ENCODE data around the gene WDR7. TPM values are rescaled to one million over a fixed set of nuclear protein-coding genes. Genes with fewer than 3 reads are reported as not detected.
A peak's percentile ranks its signal among the peaks of the same experiment; 100 is the strongest.

The WDR7 gene
- total RNA-seq, 1 experiment from 2014 or later, result 20.9 TPM

- no peaks in the 10 kb centered on the region for H3K9me2 ChIP-seq (replicated peaks; ENCODE audit: insufficient read depth, low read length)
- H2AFZ ChIP-seq (ENCODE audit: low read length), result no peak overlapping the region
- H3K9me3 ChIP-seq (ENCODE audit: low read length), result no peaks in the 10 kb centered on the region
- H3K4me2 ChIP-seq (ENCODE audit: low read depth, low read length, poor library complexity, severe bottlenecking), result peak overlapping the region; percentile 42
- peak overlapping the region; percentile 9; the same call in 1 of the 2 replicates for H3K4me3 ChIP-seq (ENCODE audit: low read length)
- no peak overlapping the region for H3K9ac ChIP-seq (ENCODE audit: low read length)
- H3K4me1 ChIP-seq (ENCODE audit: low read length), result peaks cover 36% of the 10 kb centered on the region
- no peaks in the 10 kb centered on the region for H3K79me2 ChIP-seq (ENCODE audit: low read length)
- peak; percentile 95 for DNase-seq
- no peaks in the 10 kb centered on the region for H3K36me3 ChIP-seq (ENCODE audit: insufficient read depth, low read length)
- H4K20me1 ChIP-seq (ENCODE audit: insufficient read depth, low read depth, low read length), result peaks cover 67% of the 10 kb centered on the region
- 0 out of 2 replicates have a peak, but pooled peaks cover 5% of the 10 kb centered on the region for H3K27me3 ChIP-seq (ENCODE audit: low read length)
- no peak overlapping the region for H3K27ac ChIP-seq (ENCODE audit: low read length)
Observed at GRCh38 chr18:57077786-57078552, 426.8 kb downstream of the WDR7 start.

DNA sequence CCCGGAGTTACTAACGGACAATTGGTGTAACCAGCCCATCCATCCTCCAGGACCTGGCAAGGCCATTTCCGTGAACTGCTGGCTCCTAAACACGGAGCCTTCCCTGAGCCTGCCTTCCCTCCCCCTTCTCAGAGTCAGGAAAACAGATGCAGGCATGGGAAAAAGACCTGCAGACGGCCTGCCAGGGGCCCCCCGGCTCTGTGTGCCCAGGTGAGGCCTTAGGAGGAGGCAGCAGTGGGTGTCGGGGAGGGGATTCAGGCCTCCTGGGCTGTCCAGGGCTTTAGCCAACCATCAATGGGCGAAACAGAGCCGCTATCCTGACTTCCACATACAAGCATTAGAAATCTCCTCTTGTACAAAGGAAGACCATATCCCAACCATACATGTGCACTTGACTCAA lies 427.5 kb downstream of the WDR7 start:
- H3K79me2 ChIP-seq (ENCODE audit: low read length), result no peaks in the 10 kb centered on the region
- no peak overlapping the region for H3K4me3 ChIP-seq (ENCODE audit: low read length)
- no peaks in the 10 kb centered on the region for H3K9me3 ChIP-seq (ENCODE audit: low read length)
- H3K4me1 ChIP-seq (ENCODE audit: low read length), result peaks cover 36% of the 10 kb centered on the region
- peaks cover 64% of the 10 kb centered on the region for H4K20me1 ChIP-seq (ENCODE audit: insufficient read depth, low read depth, low read length)
- H2AFZ ChIP-seq (ENCODE audit: low read length), result no peak overlapping the region
- H3K9ac ChIP-seq (ENCODE audit: low read length), result no peak overlapping the region
- 0 out of 2 replicates have a peak, but pooled peaks cover 5% of the 10 kb centered on the region for H3K27me3 ChIP-seq (ENCODE audit: low read length)
- H3K36me3 ChIP-seq (ENCODE audit: insufficient read depth, low read length), result no peaks in the 10 kb centered on the region
- H3K4me2 ChIP-seq (ENCODE audit: low read depth, low read length, poor library complexity, severe bottlenecking), result no peak overlapping the region
- no peaks in the 10 kb centered on the region for H3K9me2 ChIP-seq (replicated peaks; ENCODE audit: insufficient read depth, low read length)
- no peak for DNase-seq
- H3K27ac ChIP-seq (ENCODE audit: low read length), result no peak overlapping the region

DNA sequence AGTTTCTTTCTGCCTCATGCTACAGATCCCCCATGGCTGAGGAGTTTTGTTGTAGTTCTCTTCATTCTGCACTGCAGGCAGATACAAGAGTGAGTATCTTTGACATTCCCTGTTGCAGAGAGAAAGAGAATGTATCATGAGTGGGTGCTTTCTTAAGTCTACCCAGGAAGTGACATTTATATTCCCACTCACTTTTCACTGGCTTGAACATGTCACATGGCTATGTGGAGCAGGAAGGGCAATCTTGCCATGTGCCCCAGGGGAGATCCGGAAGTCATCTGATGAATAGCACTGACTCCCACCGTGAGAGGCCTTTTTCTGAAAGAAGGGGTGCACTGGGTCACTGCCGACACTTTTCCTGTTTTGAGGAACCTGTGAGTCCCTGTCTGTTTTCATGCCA lies 429.3 kb downstream of the WDR7 start:
- Histone ChIP-seq H3K79me2 (ENCODE audit: low read length) (no peaks in the 10 kb centered on the region), H3K4me2 (ENCODE audit: low read depth, low read length, poor library complexity, severe bottlenecking) (no peak overlapping the region), H3K4me3 (ENCODE audit: low read length) (no peak overlapping the region), H3K4me1 (ENCODE audit: low read length) (peaks cover 44% of the 10 kb centered on the region), H3K27me3 (ENCODE audit: low read length) (0 out of 2 replicates have a peak, but pooled peaks cover 5% of the 10 kb centered on the region), H3K36me3 (ENCODE audit: insufficient read depth, low read length) (no peaks in the 10 kb centered on the region), H3K9ac (ENCODE audit: low read length) (no peak overlapping the region), H2AFZ (ENCODE audit: low read length) (no peak overlapping the region), H4K20me1 (ENCODE audit: insufficient read depth, low read depth, low read length) (peaks cover 63% of the 10 kb centered on the region), H3K27ac (ENCODE audit: low read length) (no peak overlapping the region), H3K9me2 (replicated peaks; ENCODE audit: insufficient read depth, low read length) (no peaks in the 10 kb centered on the region), H3K9me3 (ENCODE audit: low read length) (no peaks in the 10 kb centered on the region)
- DNase-seq, result no peak

DNA sequence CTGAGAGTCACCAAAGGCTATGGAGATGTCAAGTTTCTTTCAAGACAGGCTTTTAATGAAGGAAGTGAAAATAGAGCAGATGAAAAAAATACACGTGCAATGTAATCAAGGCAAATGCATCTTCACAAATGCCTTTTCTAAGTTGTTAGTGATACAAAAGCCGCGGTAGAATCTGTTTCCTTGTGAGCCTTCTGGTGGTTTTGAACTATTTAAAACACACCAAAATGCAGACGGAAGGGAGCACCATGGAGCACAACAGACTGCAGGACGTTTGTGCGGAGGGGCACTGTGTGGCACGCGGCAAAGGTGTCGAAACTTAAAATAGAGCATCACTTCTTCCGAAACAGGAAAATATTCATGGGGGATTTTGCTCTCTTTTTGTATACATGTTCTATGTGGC lies 430.7 kb downstream of the WDR7 start:
- no peak overlapping the region for H3K9ac ChIP-seq (ENCODE audit: low read length)
- H4K20me1 ChIP-seq (ENCODE audit: insufficient read depth, low read depth, low read length), result peaks cover 56% of the 10 kb centered on the region
- 0 out of 2 replicates have a peak, but pooled peaks cover 3% of the 10 kb centered on the region for H3K27me3 ChIP-seq (ENCODE audit: low read length)
- DNase-seq, result no peak
- H2AFZ ChIP-seq (ENCODE audit: low read length), result no peak overlapping the region
- no peaks in the 10 kb centered on the region for H3K9me2 ChIP-seq (replicated peaks; ENCODE audit: insufficient read depth, low read length)
- H3K4me1 ChIP-seq (ENCODE audit: low read length), result peaks cover 38% of the 10 kb centered on the region
- no peaks in the 10 kb centered on the region for H3K9me3 ChIP-seq (ENCODE audit: low read length)
- no peak overlapping the region for H3K27ac ChIP-seq (ENCODE audit: low read length)
- no peak overlapping the region for H3K4me3 ChIP-seq (ENCODE audit: low read length)
- H3K4me2 ChIP-seq (ENCODE audit: low read depth, low read length, poor library complexity, severe bottlenecking), result no peak overlapping the region
- H3K79me2 ChIP-seq (ENCODE audit: low read length), result no peaks in the 10 kb centered on the region
- H3K36me3 ChIP-seq (ENCODE audit: insufficient read depth, low read length), result no peaks in the 10 kb centered on the region

DNA sequence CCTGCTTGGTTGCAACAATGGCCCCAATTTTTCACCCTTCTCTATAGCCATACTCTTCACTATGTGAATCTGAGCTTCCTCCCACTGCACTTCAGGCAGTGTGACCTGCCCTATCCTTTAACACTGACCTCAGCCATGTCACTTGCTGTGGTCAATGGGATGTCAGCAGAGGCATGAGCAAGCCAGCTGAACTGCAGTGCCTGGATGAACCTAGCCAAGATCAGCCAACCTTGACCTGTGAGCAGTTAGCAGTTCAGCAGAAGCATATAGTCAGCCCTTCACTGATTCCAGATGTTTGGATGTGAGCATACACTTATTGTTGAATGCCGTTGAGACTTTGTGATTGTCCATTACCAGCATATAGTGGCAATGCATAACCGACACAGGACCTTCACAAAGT lies 432.3 kb downstream of the WDR7 start:
- H4K20me1 ChIP-seq (ENCODE audit: insufficient read depth, low read depth, low read length), result peaks cover 55% of the 10 kb centered on the region; the same call in 1 of the 2 replicates
- no peaks in the 10 kb centered on the region for H3K9me2 ChIP-seq (replicated peaks; ENCODE audit: insufficient read depth, low read length)
- DNase-seq, result no peak
- no peak overlapping the region for H3K9ac ChIP-seq (ENCODE audit: low read length)
- H3K9me3 ChIP-seq (ENCODE audit: low read length), result no peaks in the 10 kb centered on the region
- H3K4me1 ChIP-seq (ENCODE audit: low read length), result peaks cover 28% of the 10 kb centered on the region
- H3K4me3 ChIP-seq (ENCODE audit: low read length), result no peak overlapping the region
- H3K79me2 ChIP-seq (ENCODE audit: low read length), result no peaks in the 10 kb centered on the region
- 0 out of 2 replicates have a peak, but pooled peaks cover 3% of the 10 kb centered on the region for H3K27me3 ChIP-seq (ENCODE audit: low read length)
- no peak overlapping the region for H3K27ac ChIP-seq (ENCODE audit: low read length)
- H3K36me3 ChIP-seq (ENCODE audit: insufficient read depth, low read length), result no peaks in the 10 kb centered on the region
- no peak overlapping the region for H3K4me2 ChIP-seq (ENCODE audit: low read depth, low read length, poor library complexity, severe bottlenecking)
- no peak overlapping the region for H2AFZ ChIP-seq (ENCODE audit: low read length)

- no peak overlapping the region for H3K27ac ChIP-seq (ENCODE audit: low read length)
- peak; percentile 74 for DNase-seq
- no peak overlapping the region for H2AFZ ChIP-seq (ENCODE audit: low read length)
- H3K9ac ChIP-seq (ENCODE audit: low read length), result no peak overlapping the region
- H3K9me3 ChIP-seq (ENCODE audit: low read length), result no peaks in the 10 kb centered on the region
- peaks cover 48% of the 10 kb centered on the region for H4K20me1 ChIP-seq (ENCODE audit: insufficient read depth, low read depth, low read length)
- 0 out of 2 replicates have a peak, but pooled peaks cover 3% of the 10 kb centered on the region for H3K27me3 ChIP-seq (ENCODE audit: low read length)
- peak overlapping the region; percentile 52 for H3K4me2 ChIP-seq (ENCODE audit: low read depth, low read length, poor library complexity, severe bottlenecking)
- peaks cover 34% of the 10 kb centered on the region for H3K4me1 ChIP-seq (ENCODE audit: low read length)
- H3K79me2 ChIP-seq (ENCODE audit: low read length), result no peaks in the 10 kb centered on the region
- H3K4me3 ChIP-seq (ENCODE audit: low read length), result peak overlapping the region; percentile 28; the same call in 1 of the 2 replicates
- H3K36me3 ChIP-seq (ENCODE audit: insufficient read depth, low read length), result no peaks in the 10 kb centered on the region
- H3K9me2 ChIP-seq (replicated peaks; ENCODE audit: insufficient read depth, low read length), result no peaks in the 10 kb centered on the region
Observed at GRCh38 chr18:57084331-57085271, 433.4 kb downstream of the WDR7 start.

- H3K9ac ChIP-seq (ENCODE audit: low read length), result no peak overlapping the region
- 0 out of 2 replicates have a peak, but pooled peaks cover 3% of the 10 kb centered on the region for H3K27me3 ChIP-seq (ENCODE audit: low read length)
- no peaks in the 10 kb centered on the region for H3K9me2 ChIP-seq (replicated peaks; ENCODE audit: insufficient read depth, low read length)
- no peak overlapping the region for H3K27ac ChIP-seq (ENCODE audit: low read length)
- no peaks in the 10 kb centered on the region for H3K9me3 ChIP-seq (ENCODE audit: low read length)
- H3K4me1 ChIP-seq (ENCODE audit: low read length), result peaks cover 39% of the 10 kb centered on the region
- H3K4me3 ChIP-seq (ENCODE audit: low read length), result peak overlapping the region; percentile 28; the same call in 1 of the 2 replicates
- H3K4me2 ChIP-seq (ENCODE audit: low read depth, low read length, poor library complexity, severe bottlenecking), result peak overlapping the region; percentile 52
- peaks cover 48% of the 10 kb centered on the region for H4K20me1 ChIP-seq (ENCODE audit: insufficient read depth, low read depth, low read length)
- DNase-seq, result no peak
- H3K36me3 ChIP-seq (ENCODE audit: insufficient read depth, low read length), result no peaks in the 10 kb centered on the region
- no peak overlapping the region for H2AFZ ChIP-seq (ENCODE audit: low read length)
- H3K79me2 ChIP-seq (ENCODE audit: low read length), result no peaks in the 10 kb centered on the region
Observed at GRCh38 chr18:57085371-57085770, 434.2 kb downstream of the WDR7 start.

- Histone ChIP-seq H3K4me2 (ENCODE audit: low read depth, low read length, poor library complexity, severe bottlenecking) (no peak overlapping the region), H3K9me2 (replicated peaks; ENCODE audit: insufficient read depth, low read length) (no peaks in the 10 kb centered on the region), H3K4me3 (ENCODE audit: low read length) (no peak overlapping the region), H3K27me3 (ENCODE audit: low read length) (no peaks in the 10 kb centered on the region), H3K79me2 (ENCODE audit: low read length) (no peaks in the 10 kb centered on the region), H3K9ac (ENCODE audit: low read length) (no peak overlapping the region), H2AFZ (ENCODE audit: low read length) (no peak overlapping the region), H3K27ac (ENCODE audit: low read length) (no peak overlapping the region), H3K36me3 (ENCODE audit: insufficient read depth, low read length) (no peaks in the 10 kb centered on the region), H3K9me3 (ENCODE audit: low read length) (no peaks in the 10 kb centered on the region), H4K20me1 (ENCODE audit: insufficient read depth, low read depth, low read length) (peaks cover 49% of the 10 kb centered on the region), H3K4me1 (ENCODE audit: low read length) (peaks cover 39% of the 10 kb centered on the region)
- DNase-seq, result no peak
Observed at GRCh38 chr18:57086163-57086562, 435.0 kb downstream of the WDR7 start.

Data from Karpas-422 (cell line).